Activated CD4-positive, alpha-beta memory T cell treated with anti-CD3 and anti-CD28 coated beads, Interleukin-2, amount 10 ng/mL, durations not matched to agents 7 days and 5 days (primary cell): Measurements from ENCODE around the gene NMNAT2. TPM values are rescaled to one million over a fixed set of nuclear protein-coding genes. Genes with fewer than 3 reads are reported as not detected.
"Not testable (repeated sequence)": the region's sequence is repeated elsewhere in the genome, so short reads cannot be mapped to it uniquely, and the experiment has no call there.

Experiments
- CTCF ChIA-PET: fragments of 350-600 bp; sonication (Branson Sonifier 250); formaldehyde crosslinking; loops from one replicate; lab custom pipeline; 2021; ENCODE audit warnings: antibody characterized with exemption, inconsistent platforms; lab: Charles Lee
- POLR2A ChIA-PET: fragments of 350-600 bp; sonication (Branson Sonifier 250); formaldehyde crosslinking; loops from one replicate; lab custom pipeline; 2021; ENCODE audit warnings: antibody characterized with exemption; lab: Charles Lee
- DNase-seq: peaks from one replicate; pipeline ENCODE4 v3.0.0-alpha.2; 2020
- H3K27ac Mint-ChIP-seq: one replicate; pipeline ENCODE4 v1.8.0; 2021; ENCODE audit warnings: mild to moderate bottlenecking, mixed read lengths
- H3K27me3 Mint-ChIP-seq: one replicate; pipeline ENCODE4 v1.8.0; 2021; ENCODE audit warnings: mixed read lengths
- H3K36me3 Mint-ChIP-seq: one replicate; pipeline ENCODE4 v1.8.0; 2021; ENCODE audit warnings: low read depth, mixed read lengths
- H3K4me1 Mint-ChIP-seq: one replicate; pipeline ENCODE4 v1.8.0; 2021; ENCODE audit warnings: mixed read lengths
- H3K4me3 Mint-ChIP-seq: one replicate; pipeline ENCODE4 v1.8.0; 2021; ENCODE audit warnings: mild to moderate bottlenecking, mixed read lengths
- H3K9me3 Mint-ChIP-seq: one replicate; pipeline ENCODE4 v1.8.0; 2021; ENCODE audit warnings: mixed read lengths
- total RNA-seq, 2 experiments: library from RNA; stranded (reverse); gene quantifications; one replicate each; pipeline ENCODE4 v1.2.3, GENCODE V29; 2021

NMNAT2 gene
- total RNA-seq, 2 experiments from 2014 or later, result 0.03 to 0.28 TPM

GRCh38 chr1:183407961-183408360 is 10.2 kb downstream of the NMNAT2 start:
- Mint-ChIP-seq H3K27ac (no peak overlapping the region), H3K4me3 (no peak overlapping the region), H3K36me3 (no peaks in the 10 kb centered on the region), H3K9me3 (no peaks in the 10 kb centered on the region), H3K27me3 (peaks cover 26% of the 10 kb centered on the region), H3K4me1 (no peaks in the 10 kb centered on the region)
- ChIA-PET CTCF (no interaction called here), POLR2A (no interaction called here)
- no peak for DNase-seq

GRCh38 chr1:183407474-183407873 is 10.7 kb downstream of the NMNAT2 start:
- CTCF ChIA-PET, result no interaction called here
- no peak overlapping the region for H3K27ac Mint-ChIP-seq

GRCh38 chr1:183404476-183404875 is 13.7 kb downstream of the NMNAT2 start:
- no peak overlapping the region for H3K27ac Mint-ChIP-seq
- H3K36me3 Mint-ChIP-seq, result no peaks in the 10 kb centered on the region
- ChIA-PET CTCF (no interaction called here), POLR2A (no interaction called here)
- H3K9me3 Mint-ChIP-seq, result no peaks in the 10 kb centered on the region
- peaks cover 34% of the 10 kb centered on the region for H3K27me3 Mint-ChIP-seq
- no peak overlapping the region for H3K4me3 Mint-ChIP-seq
- DNase-seq, result no peak
- no peaks in the 10 kb centered on the region for H3K4me1 Mint-ChIP-seq

More at GRCh38 chr1:183407474-183407873, 10.7 kb downstream of the NMNAT2 start:
- Mint-ChIP-seq H3K27me3 (peaks cover 26% of the 10 kb centered on the region), H3K4me3 (no peak overlapping the region), H3K36me3 (no peaks in the 10 kb centered on the region), H3K9me3 (no peaks in the 10 kb centered on the region), H3K4me1 (no peaks in the 10 kb centered on the region)
- POLR2A ChIA-PET, result no interaction called here
- DNase-seq, result no peak

- Mint-ChIP-seq H3K4me3 (no peak overlapping the region), H3K27ac (no peak overlapping the region), H3K4me1 (no peaks in the 10 kb centered on the region), H3K27me3 (peaks cover 31% of the 10 kb centered on the region), H3K9me3 (no peaks in the 10 kb centered on the region), H3K36me3 (no peaks in the 10 kb centered on the region)
- ChIA-PET POLR2A (no interaction called here), CTCF (no interaction called here)
- DNase-seq, result no peak
Observed at GRCh38 chr1:183403498-183403897, 14.7 kb downstream of the NMNAT2 start.

GRCh38 chr1:183401565-183401964 is 16.6 kb downstream of the NMNAT2 start:
- POLR2A ChIA-PET, H3K4me1 Mint-ChIP-seq, H3K27ac Mint-ChIP-seq, H3K4me3 Mint-ChIP-seq, H3K36me3 Mint-ChIP-seq, CTCF ChIA-PET, DNase-seq, H3K9me3 Mint-ChIP-seq: not testable (repeated sequence)
- H3K27me3 Mint-ChIP-seq, result peaks cover 28% of the 10 kb centered on the region

- CTCF ChIA-PET, result no interaction called here
- no peak overlapping the region for H3K27ac Mint-ChIP-seq
- H3K4me3 Mint-ChIP-seq, result no peak overlapping the region
- peaks cover 23% of the 10 kb centered on the region for H3K27me3 Mint-ChIP-seq
- DNase-seq, result no peak
- POLR2A ChIA-PET, result no interaction called here
- no peaks in the 10 kb centered on the region for H3K9me3 Mint-ChIP-seq
- H3K4me1 Mint-ChIP-seq, result no peaks in the 10 kb centered on the region
- H3K36me3 Mint-ChIP-seq, result no peaks in the 10 kb centered on the region
Observed at GRCh38 chr1:183394435-183394834, 23.7 kb downstream of the NMNAT2 start.

- Mint-ChIP-seq H3K36me3 (no peaks in the 10 kb centered on the region), H3K9me3 (no peaks in the 10 kb centered on the region), H3K27me3 (peaks cover 21% of the 10 kb centered on the region), H3K27ac (no peak overlapping the region), H3K4me1 (no peaks in the 10 kb centered on the region), H3K4me3 (no peak overlapping the region)
- POLR2A ChIA-PET, result no interaction called here
- no peak for DNase-seq
- CTCF ChIA-PET, result no interaction called here
Observed at GRCh38 chr1:183391863-183392262, 26.3 kb downstream of the NMNAT2 start.

GRCh38 chr1:183390561-183390960 is 27.6 kb downstream of the NMNAT2 start:
- Mint-ChIP-seq H3K36me3 (no peaks in the 10 kb centered on the region), H3K4me1 (no peaks in the 10 kb centered on the region), H3K27me3 (peaks cover 20% of the 10 kb centered on the region), H3K27ac (no peak overlapping the region), H3K4me3 (no peak overlapping the region), H3K9me3 (no peaks in the 10 kb centered on the region)
- ChIA-PET POLR2A (no interaction called here), CTCF (no interaction called here)
- no peak for DNase-seq

- H3K27ac Mint-ChIP-seq, result no peak overlapping the region
- H3K4me1 Mint-ChIP-seq, result no peaks in the 10 kb centered on the region
- ChIA-PET POLR2A (no interaction called here), CTCF (no interaction called here)
- no peaks in the 10 kb centered on the region for H3K36me3 Mint-ChIP-seq
- H3K4me3 Mint-ChIP-seq, result no peak overlapping the region
- peaks cover 12% of the 10 kb centered on the region for H3K27me3 Mint-ChIP-seq
- no peaks in the 10 kb centered on the region for H3K9me3 Mint-ChIP-seq
- DNase-seq, result no peak
Observed at GRCh38 chr1:183388735-183389134, 29.4 kb downstream of the NMNAT2 start.

GRCh38 chr1:183385340-183386144 is 32.6 kb downstream of the NMNAT2 start:
- POLR2A ChIA-PET, result interaction anchor here (1.2 kb wide), 1 partner anchor 11 kb away, joined by 3 read pairs; no protein-coding TSS in a partner anchor
- no peak for DNase-seq
- CTCF ChIA-PET, result no interaction called here
- no peaks in the 10 kb centered on the region for H3K36me3 Mint-ChIP-seq
- peaks cover 18% of the 10 kb centered on the region for H3K27me3 Mint-ChIP-seq
- H3K4me1 Mint-ChIP-seq, result no peaks in the 10 kb centered on the region
- no peaks in the 10 kb centered on the region for H3K9me3 Mint-ChIP-seq
- no peak overlapping the region for H3K4me3 Mint-ChIP-seq
- H3K27ac Mint-ChIP-seq, result no peak overlapping the region

- CTCF ChIA-PET, result no interaction called here
- POLR2A ChIA-PET, result no interaction called here
- Mint-ChIP-seq H3K36me3 (no peaks in the 10 kb centered on the region), H3K27ac (no peak overlapping the region), H3K4me1 (no peaks in the 10 kb centered on the region), H3K4me3 (no peak overlapping the region), H3K9me3 (no peaks in the 10 kb centered on the region), H3K27me3 (peaks cover 20% of the 10 kb centered on the region)
- DNase-seq, result no peak
Observed at GRCh38 chr1:183379951-183380350, 38.2 kb downstream of the NMNAT2 start.

- H3K27ac Mint-ChIP-seq, result no peak overlapping the region
- H3K9me3 Mint-ChIP-seq, result no peaks in the 10 kb centered on the region
- POLR2A ChIA-PET, result interaction anchor here (1.0 kb wide), 1 partner anchor 10 kb away, joined by 3 read pairs; no protein-coding TSS in a partner anchor
- no peaks in the 10 kb centered on the region for H3K36me3 Mint-ChIP-seq
- DNase-seq, result no peak
- H3K27me3 Mint-ChIP-seq, result peaks cover 12% of the 10 kb centered on the region
- H3K4me3 Mint-ChIP-seq, result no peak overlapping the region
- no peaks in the 10 kb centered on the region for H3K4me1 Mint-ChIP-seq
- CTCF ChIA-PET, result interaction anchor here (1.1 kb wide), 1 partner anchor 310 kb away, joined by 3 read pairs; no protein-coding TSS in a partner anchor
Observed at GRCh38 chr1:183375381-183375780, 42.8 kb downstream of the NMNAT2 start.

- Mint-ChIP-seq H3K4me3 (no peak overlapping the region), H3K4me1 (no peaks in the 10 kb centered on the region), H3K27ac (no peak overlapping the region), H3K9me3 (no peaks in the 10 kb centered on the region), H3K27me3 (peaks cover 12% of the 10 kb centered on the region), H3K36me3 (no peaks in the 10 kb centered on the region)
- POLR2A ChIA-PET, result interaction anchor here (1.0 kb wide), 1 partner anchor 10 kb away, joined by 3 read pairs; no protein-coding TSS in a partner anchor
- CTCF ChIA-PET, result interaction anchor here (1.1 kb wide), 1 partner anchor 310 kb away, joined by 3 read pairs; no protein-coding TSS in a partner anchor
- DNase-seq, result no peak
Observed at GRCh38 chr1:183374825-183375224, 43.4 kb downstream of the NMNAT2 start.
